WTC11 (cell line): ENCODE data around the gene SLC28A1. TPM values are rescaled to one million over a fixed set of nuclear protein-coding genes. Genes with fewer than 3 reads are reported as not detected.

Experiments
- ATAC-seq: fragments of 200-7000 bp; cut with Tn5 transposase; 2 replicates; pipeline ENCODE4 v1.10.0; 2021; ENCODE audit warnings: mild to moderate bottlenecking, moderate library complexity
- CTCF ChIA-PET: fragments of 300-600 bp; sonication (Branson Sonifier 250); formaldehyde crosslinking; loops from one replicate; lab custom pipeline; 2021; ENCODE audit warnings: antibody characterized with exemption; lab: Charles Lee
- POLR2A ChIA-PET: fragments of 350-600 bp; sonication (Branson Sonifier 250); formaldehyde crosslinking; loops from one replicate; lab custom pipeline; 2021; ENCODE audit warnings: antibody characterized with exemption; lab: Charles Lee
- DNase-seq: peaks from one replicate; pipeline ENCODE4 v3.0.0; 2021; ENCODE audit warnings: low spot score
- H3K27ac Mint-ChIP-seq: 2 replicates; pipeline ENCODE4 v1.8.0; 2021; ENCODE audit warnings: mixed read lengths
- H3K27me3 Mint-ChIP-seq: 2 replicates; pipeline ENCODE4 v1.8.0; 2021; ENCODE audit warnings: low read depth, mild to moderate bottlenecking, moderate library complexity, mixed read lengths
- H3K36me3 Mint-ChIP-seq: 2 replicates; pipeline ENCODE4 v1.8.0; 2021; ENCODE audit warnings: mixed read lengths
- H3K4me1 Mint-ChIP-seq: 2 replicates; pipeline ENCODE4 v1.8.0; 2022; ENCODE audit warnings: mixed read lengths
- H3K4me3 Mint-ChIP-seq: 2 replicates; pipeline ENCODE4 v1.8.0; 2021; ENCODE audit warnings: mild to moderate bottlenecking, moderate library complexity, mixed read lengths
- H3K9me3 Mint-ChIP-seq: 2 replicates; pipeline ENCODE4 v1.8.0; 2021; ENCODE audit warnings: mixed read lengths
- CDX4 ChIP-seq: fragments of 250-450 bp; sonication (Bioruptor Pico); IDR thresholded peaks from 2 replicates; pipeline ENCODE4 v1.9.0; 2021; ENCODE audit warnings: moderate library complexity, mild to moderate bottlenecking, inconsistent platforms, borderline replicate concordance
- CTCF ChIP-seq: fragments of 200-600 bp; IDR thresholded peaks from 2 replicates; pipeline ENCODE4 v1.8.0; 2022; ENCODE audit warnings: antibody characterized with exemption
- E2F5 ChIP-seq: sonication (generic); formaldehyde crosslinking; IDR thresholded peaks from 2 replicates; pipeline ENCODE4 v1.8.1; 2022; ENCODE audit warnings: mild to moderate bottlenecking, moderate library complexity, missing genetic modification reagents
- EMX1 ChIP-seq: fragments of 250-450 bp; sonication (Bioruptor Pico); IDR thresholded peaks from 2 replicates; pipeline ENCODE4 v1.8.0; 2021; ENCODE audit warnings: mild to moderate bottlenecking
- FOXK1 ChIP-seq: sonication (generic); formaldehyde crosslinking; IDR thresholded peaks from 2 replicates; pipeline ENCODE4 v1.8.0; 2022; ENCODE audit warnings: mild to moderate bottlenecking, moderate library complexity, missing genetic modification reagents
- GABPB1 ChIP-seq: sonication (generic); formaldehyde crosslinking; IDR thresholded peaks from 2 replicates; pipeline ENCODE4 v1.8.1; 2023; ENCODE audit warnings: mild to moderate bottlenecking, missing genetic modification reagents
- KAT7 ChIP-seq: sonication (generic); formaldehyde crosslinking; IDR thresholded peaks from 2 replicates; pipeline ENCODE4 v1.8.1; 2023; ENCODE audit warnings: missing genetic modification reagents, mild to moderate bottlenecking, borderline replicate concordance
- NFATC4 ChIP-seq: fragments of 250-450 bp; sonication (Bioruptor Pico); IDR thresholded peaks from 2 replicates; pipeline ENCODE4 v1.9.0; 2021; ENCODE audit warnings: mild to moderate bottlenecking
- NR2C2 ChIP-seq: sonication (generic); formaldehyde crosslinking; IDR thresholded peaks from 2 replicates; pipeline ENCODE4 v1.8.0; 2022; ENCODE audit warnings: mild to moderate bottlenecking, missing genetic modification reagents
- NR3C1 ChIP-seq: sonication (generic); formaldehyde crosslinking; conservative IDR thresholded peaks from 2 replicates; pipeline ENCODE4 v1.8.1; 2023; ENCODE audit warnings: low read depth, mild to moderate bottlenecking, missing genetic modification reagents
- OVOL2 ChIP-seq: fragments of 250-450 bp; sonication (Bioruptor Pico); IDR thresholded peaks from 2 replicates; pipeline ENCODE4 v1.9.0; 2021; ENCODE audit warnings: mild to moderate bottlenecking, borderline replicate concordance
- RORB ChIP-seq: fragments of 250-450 bp; sonication (Bioruptor Pico); IDR thresholded peaks from 2 replicates; pipeline ENCODE4 v1.9.0; 2021; ENCODE audit warnings: mild to moderate bottlenecking
- SP1 ChIP-seq: sonication (generic); formaldehyde crosslinking; conservative IDR thresholded peaks from 2 replicates; pipeline ENCODE4 v1.8.1; 2022; ENCODE audit warnings: missing genetic modification reagents
- ZNF317 ChIP-seq: sonication (generic); formaldehyde crosslinking; IDR thresholded peaks from 2 replicates; pipeline ENCODE4 v1.8.1; 2023; ENCODE audit warnings: low read depth, mild to moderate bottlenecking, moderate library complexity, missing genetic modification reagents, borderline replicate concordance
- total RNA-seq: library from RNA; stranded (reverse); gene quantifications from 3 replicates; pipeline ENCODE4 v1.2.3, GENCODE V29; 2021
- TF ChIP-seq, protein P1 (sequence below): sonication (generic); formaldehyde crosslinking; IDR thresholded peaks from 2 replicates; pipeline ENCODE4 v1.8.1; 2023; ENCODE audit warnings: mild to moderate bottlenecking, moderate library complexity, missing genetic modification reagents

Gene SLC28A1
- total RNA-seq, 1 experiment from 2014 or later, result not detected

- TF ChIP-seq CTCF (no peak), EMX1 (no peak), NR2C2 (CRISPR knock-in tag) (no peak), GABPB1 (CRISPR knock-in tag) (no peak)
- TF ChIP-seq, all 79 proteins: peak for 0
Observed at GRCh38 chr15:84883916-84884781, at the start of gene SLC28A1 (continued).

- Mint-ChIP-seq H3K27me3 (no peaks in the 10 kb centered on the region), H3K9me3 (no peaks in the 10 kb centered on the region), H3K27ac (no peak overlapping the region), H3K4me3 (no peak overlapping the region), H3K36me3 (peaks cover under 1% of the 10 kb centered on the region; the same call in 1 of the 2 replicates), H3K4me1 (no peaks in the 10 kb centered on the region)
- TF ChIP-seq NR2C2 (CRISPR knock-in tag) (no peak), NR3C1 (CRISPR knock-in tag) (no peak), GABPB1 (CRISPR knock-in tag) (no peak), E2F5 (no peak), ZNF317 (no peak), SP1 (CRISPR knock-in tag) (no peak), NFATC4 (CRISPR knock-in tag) (no peak), RORB (no peak)
- TF ChIP-seq, protein P1, sequence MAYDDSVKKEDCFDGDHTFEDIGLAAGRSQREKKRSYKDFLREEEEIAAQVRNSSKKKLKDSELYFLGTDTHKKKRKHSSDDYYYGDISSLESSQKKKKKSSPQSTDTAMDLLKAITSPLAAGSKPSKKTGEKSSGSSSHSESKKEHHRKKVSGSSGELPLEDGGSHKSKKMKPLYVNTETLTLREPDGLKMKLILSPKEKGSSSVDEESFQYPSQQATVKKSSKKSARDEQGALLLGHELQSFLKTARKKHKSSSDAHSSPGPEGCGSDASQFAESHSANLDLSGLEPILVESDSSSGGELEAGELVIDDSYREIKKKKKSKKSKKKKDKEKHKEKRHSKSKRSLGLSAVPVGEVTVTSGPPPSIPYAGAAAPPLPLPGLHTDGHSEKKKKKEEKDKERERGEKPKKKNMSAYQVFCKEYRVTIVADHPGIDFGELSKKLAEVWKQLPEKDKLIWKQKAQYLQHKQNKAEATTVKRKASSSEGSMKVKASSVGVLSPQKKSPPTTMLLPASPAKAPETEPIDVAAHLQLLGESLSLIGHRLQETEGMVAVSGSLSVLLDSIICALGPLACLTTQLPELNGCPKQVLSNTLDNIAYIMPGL (CRISPR knock-in tag), result no peak
- ATAC-seq (no peak), DNase-seq (no peak)
- POLR2A ChIA-PET, result interaction anchor here (0.6 kb wide), 1 partner anchor 10 kb away, joined by 3 read pairs; no protein-coding TSS in a partner anchor
- CTCF ChIA-PET, result interaction anchor here (0.6 to 1.0 kb wide), 2 partner anchors 10 to 80 kb away, joined by 3 read pairs; no protein-coding TSS in a partner anchor
Observed at GRCh38 chr15:84834969-84835368, 49.5 kb upstream of the SLC28A1 start.

GRCh38 chr15:84835661-84836337 lies 48.7 kb upstream of the SLC28A1 start:
- H3K36me3 Mint-ChIP-seq, result no peaks in the 10 kb centered on the region
- no peaks in the 10 kb centered on the region for H3K27me3 Mint-ChIP-seq
- ChIA-PET CTCF (no interaction called here), POLR2A (no interaction called here)
- DNase-seq (no peak), ATAC-seq (no peak)
- H3K27ac Mint-ChIP-seq, result no peak overlapping the region
- no peak overlapping the region for H3K4me3 Mint-ChIP-seq
- H3K4me1 Mint-ChIP-seq, result no peaks in the 10 kb centered on the region
- no peaks in the 10 kb centered on the region for H3K9me3 Mint-ChIP-seq
- TF ChIP-seq FOXK1 (CRISPR knock-in tag), result no peak
- no peak for TF ChIP-seq OVOL2 (CRISPR knock-in tag)
- TF ChIP-seq EMX1, result no peak
- TF ChIP-seq CDX4 (CRISPR knock-in tag), result no peak
- no peak for TF ChIP-seq KAT7 (CRISPR knock-in tag)
